Measurements from ENCODE around the gene GPR15LG.

The GPR15LG gene

GRCh38 chr10:84196083-84196482 is 22.5 kb downstream of the GPR15LG start:
- Histone ChIP-seq H3K4me1 (peaks cover 0 to 17% (median 12%) of the 10 kb centered on the region in 4 donors), H3K4me3 (no peak overlapping the region), H3K9me3 (no peaks in the 10 kb centered on the region), H3K36me3 (no peaks in the 10 kb centered on the region), H3K27ac (no peak overlapping the region), H3K27me3 (peaks cover 0 to 49% of the 10 kb centered on the region in 2 donors)
- intact Hi-C loops (cut with DNase I; ENCODE audit: low total_unique reads): no loop called here
- no peak for TF ChIP-seq CTCF (IDR thresholded peaks at IDR 0.05)
- no peak for DNase-seq

- intact Hi-C loops (cut with DNase I; ENCODE audit: low total_unique reads): no loop called here
- Histone ChIP-seq H3K4me3 (no peak overlapping the region), H3K27me3 (peaks cover 0 to 56% of the 10 kb centered on the region in 2 donors), H3K36me3 (no peaks in the 10 kb centered on the region), H3K4me1 (peaks cover 0 to 17% (median 12%) of the 10 kb centered on the region in 4 donors), H3K27ac (no peak overlapping the region), H3K9me3 (no peaks in the 10 kb centered on the region)
- TF ChIP-seq CTCF (IDR thresholded peaks at IDR 0.05): no peak
- DNase-seq: no peak
These were observed 23.3 kb downstream of the GPR15LG start for GRCh38 chr10:84196941-84197340.

- H3K27ac ChIP-seq: no peak overlapping the region
- TF ChIP-seq CTCF (IDR thresholded peaks at IDR 0.05): no peak
- H3K27me3 ChIP-seq: peaks cover 0 to 59% of the 10 kb centered on the region in 2 donors
- no peaks in the 10 kb centered on the region for H3K36me3 ChIP-seq
- H3K4me3 ChIP-seq: no peak overlapping the region
- no peaks in the 10 kb centered on the region for H3K9me3 ChIP-seq
- intact Hi-C loops (cut with DNase I; ENCODE audit: low total_unique reads): no loop called here
- H3K4me1 ChIP-seq: peaks cover 0 to 17% (median 12%) of the 10 kb centered on the region in 4 donors
- no peak for DNase-seq
These were observed 24.0 kb downstream of the GPR15LG start for GRCh38 chr10:84197643-84198042.

GRCh38 chr10:84198206-84198915 is 24.8 kb downstream of the GPR15LG start:
- Histone ChIP-seq H3K9me3 (no peaks in the 10 kb centered on the region), H3K4me1 (peaks cover 0 to 17% (median 12%) of the 10 kb centered on the region in 4 donors), H3K36me3 (no peaks in the 10 kb centered on the region), H3K27me3 (peaks cover 0 to 60% of the 10 kb centered on the region in 2 donors), H3K4me3 (no peak overlapping the region), H3K27ac (no peak overlapping the region)
- no peak for DNase-seq
- TF ChIP-seq CTCF (IDR thresholded peaks at IDR 0.05): no peak
- intact Hi-C loops (cut with DNase I; ENCODE audit: low total_unique reads): no loop called here

- peaks cover 0 to 50% of the 10 kb centered on the region in 2 donors for H3K27me3 ChIP-seq
- intact Hi-C loops (cut with DNase I; ENCODE audit: low total_unique reads): no loop called here
- no peak overlapping the region for H3K27ac ChIP-seq
- no peak overlapping the region for H3K4me3 ChIP-seq
- DNase-seq: no peak
- no peaks in the 10 kb centered on the region for H3K9me3 ChIP-seq
- H3K36me3 ChIP-seq: no peaks in the 10 kb centered on the region
- no peaks in the 10 kb centered on the region for H3K4me1 ChIP-seq
- no peak for TF ChIP-seq CTCF (IDR thresholded peaks at IDR 0.05)
These were observed 27.1 kb downstream of the GPR15LG start for GRCh38 chr10:84200537-84201243.

Data from tibial artery (tissue), 4 donors.